ENCODE data around the gene MYMK.

DNA sequence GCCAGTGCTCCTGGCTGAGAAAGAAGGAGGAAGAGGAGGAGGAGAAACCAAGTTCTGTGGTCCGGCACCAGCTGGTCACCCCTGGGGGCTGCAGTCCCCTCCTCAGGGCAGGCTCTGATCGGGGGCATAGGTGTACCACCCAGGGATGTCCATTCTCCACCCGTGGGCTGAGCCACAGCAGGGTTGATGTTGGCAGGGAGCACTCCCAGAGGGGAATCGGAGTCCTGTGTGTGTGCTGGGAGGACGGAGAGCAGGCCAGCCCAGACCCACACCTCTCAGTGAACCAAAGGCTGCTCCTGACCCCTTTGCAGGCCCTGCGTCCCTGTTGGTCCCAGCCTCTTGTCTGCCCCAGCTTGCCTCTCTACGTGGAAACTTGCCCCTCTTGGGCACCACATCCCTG lies 5.1 kb upstream of the MYMK start:
- TF ChIP-seq CTCF (IDR thresholded peaks at IDR 0.05; ENCODE audit: control extremely low read depth in 1 of 3, insufficient read depth in 1 of 3, low read depth in 1 of 3, low read length in 3 of 3) (no peak), SUZ12 (IDR thresholded peaks at IDR 0.05; ENCODE audit: low read length) (no peak), JUN (IDR thresholded peaks at IDR 0.05; ENCODE audit: low read depth, low read length) (no peak), POLR2AphosphoS5 (IDR thresholded peaks at IDR 0.05; ENCODE audit: low read depth, low read length) (no peak), RNF2 (IDR thresholded peaks at IDR 0.05; ENCODE audit: borderline replicate concordance, low read depth, low read length, missing control alignments, poor library complexity, severe bottlenecking) (no peak)
- TF ChIP-seq, protein P1, sequence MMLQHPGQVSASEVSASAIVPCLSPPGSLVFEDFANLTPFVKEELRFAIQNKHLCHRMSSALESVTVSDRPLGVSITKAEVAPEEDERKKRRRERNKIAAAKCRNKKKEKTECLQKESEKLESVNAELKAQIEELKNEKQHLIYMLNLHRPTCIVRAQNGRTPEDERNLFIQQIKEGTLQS (IDR thresholded peaks at IDR 0.05; ENCODE audit: insufficient read depth, low read depth, low read length) = no peak
